GM12872 (cell line): ENCODE data around the gene C12orf42.

Experiments
- CTCF ChIP-seq: IDR thresholded peaks from 3 replicates; pipeline ENCODE4 v1.5.1; 2011; ENCODE audit warnings: low read depth, mild to moderate bottlenecking, low read length, moderate library complexity; ENCODE audit not compliant: insufficient read depth

C12orf42 gene

DNA sequence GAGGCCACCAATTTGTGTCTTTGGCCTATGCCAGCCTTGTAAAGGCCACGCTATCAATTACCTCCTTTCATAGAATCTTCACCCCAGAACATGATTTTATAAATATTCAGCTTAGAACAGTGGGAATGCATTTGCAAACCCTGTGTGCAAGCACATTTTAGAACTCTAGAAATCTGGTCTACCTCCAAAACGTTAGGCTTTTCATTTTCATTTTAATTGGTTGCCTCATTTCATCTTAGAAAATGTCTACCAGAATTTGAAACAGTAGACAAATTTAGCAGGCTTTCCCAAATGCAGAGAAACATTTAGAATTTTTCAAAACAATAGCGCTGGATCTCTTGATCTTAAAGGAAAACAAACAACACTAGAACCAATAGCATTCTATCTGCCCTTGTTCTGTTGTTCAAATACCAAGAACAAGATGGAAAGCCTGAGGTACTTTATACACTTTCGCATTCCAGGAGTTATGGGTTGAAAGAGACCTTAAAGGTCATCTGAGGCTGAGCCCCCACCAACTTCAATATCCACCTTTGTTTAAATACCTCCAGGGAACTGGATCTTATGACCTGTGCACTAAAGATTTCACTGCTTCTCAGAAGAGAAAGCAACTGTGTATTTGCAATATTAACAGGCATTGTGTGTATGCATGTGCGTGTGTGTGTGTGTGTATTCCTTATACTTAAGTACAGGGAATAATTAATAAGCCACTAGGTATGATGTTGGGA is 185.1 kb downstream of the C12orf42 start:
- TF ChIP-seq CTCF: no peak

- TF ChIP-seq CTCF: no peak
Observed at GRCh38 chr12:103308396-103308795, 187.4 kb downstream of the C12orf42 start.

DNA sequence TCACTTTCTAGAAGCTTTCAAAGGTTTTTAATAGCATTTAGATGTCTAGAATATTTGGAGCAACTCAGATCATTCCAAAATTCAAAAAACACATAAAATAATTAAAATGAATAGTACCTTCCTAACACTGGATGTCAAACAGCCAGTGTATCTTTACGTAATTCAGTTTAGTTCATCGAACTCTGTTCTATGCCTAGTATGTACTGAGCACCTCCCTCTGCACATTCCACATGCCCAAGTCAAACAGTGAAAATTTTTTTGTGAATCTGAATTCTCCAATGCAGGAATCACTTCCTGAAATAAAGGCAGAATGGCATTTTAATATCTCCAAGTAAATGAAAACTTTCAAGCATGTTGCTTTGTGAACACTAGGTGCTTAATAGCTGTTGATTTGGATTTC is 192.3 kb downstream of the C12orf42 start:
- TF ChIP-seq CTCF: no peak

DNA sequence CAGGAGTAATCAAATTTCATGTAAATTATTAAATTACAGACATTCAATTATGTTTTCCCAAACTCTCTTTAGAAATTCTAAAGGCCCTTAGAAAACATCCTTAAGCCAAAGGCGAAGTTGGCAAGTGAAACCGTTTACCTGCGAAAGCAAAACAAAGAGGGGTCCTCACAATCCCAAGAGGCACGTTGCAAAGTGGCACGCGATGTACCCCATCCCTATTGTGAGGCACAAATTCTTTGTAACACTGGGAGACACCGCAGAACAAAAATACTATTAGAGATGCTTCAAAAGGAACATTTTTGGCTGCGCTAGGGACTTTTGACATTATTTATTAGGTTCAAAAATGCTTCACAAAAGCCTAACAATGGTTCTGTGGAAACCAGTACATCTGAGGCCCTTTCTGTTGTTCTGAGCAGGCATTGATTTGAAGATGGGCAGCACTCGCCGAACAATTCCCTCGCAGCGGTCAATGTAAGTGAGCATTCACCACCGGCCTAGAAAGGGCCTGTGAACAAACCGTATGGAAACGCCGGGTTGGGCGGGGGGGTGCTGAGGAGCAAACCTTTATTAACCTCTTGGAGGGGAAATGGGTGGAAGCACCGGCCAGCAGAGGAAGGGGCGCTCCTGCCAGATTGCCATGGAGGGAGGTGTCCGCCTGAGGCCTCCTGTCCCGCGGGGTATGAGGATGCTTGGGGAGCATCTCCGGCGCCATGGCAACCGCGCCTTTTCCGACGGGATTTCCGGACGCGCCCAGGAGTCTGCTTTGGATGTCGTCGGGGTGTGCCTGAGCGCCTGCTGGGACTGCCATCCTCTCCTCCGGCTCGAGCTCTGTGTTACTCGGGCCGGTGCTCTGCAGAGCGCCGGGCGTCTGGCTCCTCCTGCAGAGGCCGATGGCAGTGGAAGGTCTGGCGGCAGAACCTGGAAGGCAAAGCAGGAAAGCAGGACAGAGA is 193.9 kb downstream of the C12orf42 start:
- no peak for TF ChIP-seq CTCF

- no peak for TF ChIP-seq CTCF
Observed at GRCh38 chr12:103288016-103288415, 207.8 kb downstream of the C12orf42 start.

- no peak for TF ChIP-seq CTCF
Observed at GRCh38 chr12:103282124-103282523, 213.6 kb downstream of the C12orf42 start.

GRCh38 chr12:103279444-103279843 is 216.3 kb downstream of the C12orf42 start:
- no peak for TF ChIP-seq CTCF
